ENCODE data around the gene SOX4. TPM values are rescaled to one million over a fixed set of nuclear protein-coding genes. Genes with fewer than 3 reads are reported as not detected.

SOX4 gene
- total and polyA plus RNA-seq, 2 donors (not counting 3 experiments of a cell fraction or from before 2014, with no cell fraction given), result 20.4 to 121 TPM

- BruUV-seq (replicated peaks), result no TSS peak
- no peak for DNase-seq (ENCODE audit: low read depth, low spot score)
- H2AFZ ChIP-seq (ENCODE audit: low read depth, low read length), result no peak overlapping the region
- no peaks in the 10 kb centered on the region for H3K9me3 ChIP-seq (replicated peaks; ENCODE audit: control insufficient read depth, insufficient read depth, low read length)
- dilution Hi-C loops (cut with MboI; ENCODE audit: extremely low pct_ligation_motif_present, low sequenced_read_pairs) (no loop called here), intact Hi-C loops (cut with micrococcal nuclease) (no loop called here)
- TF ChIP-seq MAX (IDR thresholded peaks at IDR 0.05; ENCODE audit: insufficient read depth, insufficient read length) (no peak), FOS (IDR thresholded peaks at IDR 0.05; ENCODE audit: borderline replicate concordance, insufficient read depth, low read length) (no peak)
- H4K20me1 ChIP-seq (replicated peaks; ENCODE audit: control insufficient read depth, extremely low read depth, insufficient read depth, low read length), result no peaks in the 10 kb centered on the region
- no peak for FAIRE-seq
- no peak overlapping the region for H3K4me3 ChIP-seq (replicated peaks in 1 of 3; ENCODE audit: insufficient read depth in 1 of 3, low read depth in 1 of 3, low read length in 3 of 3)
- no peaks in the 10 kb centered on the region for H3K36me3 ChIP-seq (ENCODE audit: control insufficient read depth in 2 of 2, extremely low read depth in 1 of 2, insufficient read depth in 2 of 2, low read length in 2 of 2)
- H3K27ac ChIP-seq (ENCODE audit: insufficient read depth, low read depth, low read length), result no peak overlapping the region
- no peaks in the 10 kb centered on the region for H3K4me1 ChIP-seq (ENCODE audit: control insufficient read depth, extremely low read depth, insufficient read depth, low read length)
- no peaks in the 10 kb centered on the region for H3K27me3 ChIP-seq (ENCODE audit: control insufficient read depth in 2 of 2, insufficient read depth in 2 of 2, low read length in 2 of 2)
- ChIA-PET POLR2A (interaction anchor here (0.7 kb wide), 1 partner anchor 106 kb away, joined by 12 read pairs; no protein-coding TSS in a partner anchor), CTCF (no interaction called here)
- no peak overlapping the region for H3K9ac ChIP-seq (replicated peaks; ENCODE audit: extremely low read depth, insufficient read depth, low read length)
- no peaks in the 10 kb centered on the region for H3K9me1 ChIP-seq (replicated peaks; ENCODE audit: control insufficient read depth, extremely low read depth, insufficient read depth, low read length)
- H3K79me2 ChIP-seq (ENCODE audit: control insufficient read depth, insufficient read depth, low read length), result no peaks in the 10 kb centered on the region
- H3K4me2 ChIP-seq (ENCODE audit: insufficient read depth, low read length), result no peak overlapping the region
These were observed 39.3 kb upstream of the SOX4 start for GRCh38 chr6:21554286-21554685.

- H3K27me3 ChIP-seq (ENCODE audit: control insufficient read depth in 2 of 2, insufficient read depth in 2 of 2, low read length in 2 of 2), result no peaks in the 10 kb centered on the region
- H3K36me3 ChIP-seq (ENCODE audit: control insufficient read depth in 2 of 2, extremely low read depth in 1 of 2, insufficient read depth in 2 of 2, low read length in 2 of 2), result no peaks in the 10 kb centered on the region
- H3K9me1 ChIP-seq (replicated peaks; ENCODE audit: control insufficient read depth, extremely low read depth, insufficient read depth, low read length), result no peaks in the 10 kb centered on the region
- no peak overlapping the region for H3K4me2 ChIP-seq (ENCODE audit: insufficient read depth, low read length)
- no peak for FAIRE-seq
- H3K9ac ChIP-seq (replicated peaks; ENCODE audit: extremely low read depth, insufficient read depth, low read length), result no peak overlapping the region
- no peaks in the 10 kb centered on the region for H3K79me2 ChIP-seq (ENCODE audit: control insufficient read depth, insufficient read depth, low read length)
- H3K4me1 ChIP-seq (ENCODE audit: control insufficient read depth, extremely low read depth, insufficient read depth, low read length), result no peaks in the 10 kb centered on the region
- no peak overlapping the region for H3K27ac ChIP-seq (ENCODE audit: insufficient read depth, low read depth, low read length)
- dilution Hi-C loops (cut with MboI; ENCODE audit: extremely low pct_ligation_motif_present, low sequenced_read_pairs), result no loop called here
- TF ChIP-seq EZH2 (IDR thresholded peaks at IDR 0.05; ENCODE audit: borderline replicate concordance, low read depth, low read length, severe bottlenecking) (no peak), JUN (IDR thresholded peaks at IDR 0.05; ENCODE audit: borderline replicate concordance, insufficient read depth, insufficient read length, low read depth) (no peak), GATA2 (IDR thresholded peaks at IDR 0.05; ENCODE audit: insufficient read depth, insufficient read length, low read depth, low read length) (no peak), FOS (IDR thresholded peaks at IDR 0.05; ENCODE audit: borderline replicate concordance, insufficient read depth, low read length) (no peak), CTCF (IDR thresholded peaks at IDR 0.05; ENCODE audit: extremely low read depth in 1 of 2, insufficient read depth in 1 of 2, low read depth in 1 of 2, low read length in 2 of 2) (no peak), POLR2AphosphoS5 (IDR thresholded peaks at IDR 0.05; ENCODE audit: insufficient read depth, low read depth, low read length) (no peak), POLR2A (IDR thresholded peaks at IDR 0.05; ENCODE audit: low read depth, low read length) (no peak), MAX (IDR thresholded peaks at IDR 0.05; ENCODE audit: insufficient read depth, insufficient read length) (no peak)
- H2AFZ ChIP-seq (ENCODE audit: low read depth, low read length), result no peak overlapping the region
- CTCF ChIA-PET, result no interaction called here
- no peak for DNase-seq (ENCODE audit: low read depth, low spot score)
- no peak overlapping the region for H3K4me3 ChIP-seq (replicated peaks in 1 of 3; ENCODE audit: insufficient read depth in 1 of 3, low read depth in 1 of 3, low read length in 3 of 3)
- BruUV-seq (replicated peaks), result no TSS peak
- intact Hi-C loops (cut with micrococcal nuclease), result no loop called here
- POLR2A ChIA-PET, result no interaction called here
- no peaks in the 10 kb centered on the region for H3K9me3 ChIP-seq (replicated peaks; ENCODE audit: control insufficient read depth, insufficient read depth, low read length)
- H4K20me1 ChIP-seq (replicated peaks; ENCODE audit: control insufficient read depth, extremely low read depth, insufficient read depth, low read length), result no peaks in the 10 kb centered on the region
These were observed 38.4 kb upstream of the SOX4 start for GRCh38 chr6:21555197-21555596.

Measured in endothelial cell of umbilical vein (primary cell).